Activated CD8-positive, alpha-beta memory T cell treated with anti-CD3 and anti-CD28 coated beads, Interleukin-2, amount 50 U/mL, for 24 hours (primary cell): ENCODE measurements around the gene SRCAP.
A peak's percentile ranks its signal among the peaks of the same experiment; 100 is the strongest.

Experiments
- DNase-seq: peaks from one replicate; pipeline ENCODE4 v3.0.0-alpha.2; 2020; ENCODE audit errors: extremely low read depth

SRCAP gene

GRCh38 chr16:30698816-30699614 lies at the start of gene SRCAP:
Gene SRCAP, plus strand, starts transcription at chr16:30699171. Its CDS starts 1,654 bp downstream, at chr16:30700825.
- peak; percentile 70 for DNase-seq

GRCh38 chr16:30649725-30650368 lies 49.1 kb upstream of the SRCAP start:
- DNase-seq = no peak

DNA sequence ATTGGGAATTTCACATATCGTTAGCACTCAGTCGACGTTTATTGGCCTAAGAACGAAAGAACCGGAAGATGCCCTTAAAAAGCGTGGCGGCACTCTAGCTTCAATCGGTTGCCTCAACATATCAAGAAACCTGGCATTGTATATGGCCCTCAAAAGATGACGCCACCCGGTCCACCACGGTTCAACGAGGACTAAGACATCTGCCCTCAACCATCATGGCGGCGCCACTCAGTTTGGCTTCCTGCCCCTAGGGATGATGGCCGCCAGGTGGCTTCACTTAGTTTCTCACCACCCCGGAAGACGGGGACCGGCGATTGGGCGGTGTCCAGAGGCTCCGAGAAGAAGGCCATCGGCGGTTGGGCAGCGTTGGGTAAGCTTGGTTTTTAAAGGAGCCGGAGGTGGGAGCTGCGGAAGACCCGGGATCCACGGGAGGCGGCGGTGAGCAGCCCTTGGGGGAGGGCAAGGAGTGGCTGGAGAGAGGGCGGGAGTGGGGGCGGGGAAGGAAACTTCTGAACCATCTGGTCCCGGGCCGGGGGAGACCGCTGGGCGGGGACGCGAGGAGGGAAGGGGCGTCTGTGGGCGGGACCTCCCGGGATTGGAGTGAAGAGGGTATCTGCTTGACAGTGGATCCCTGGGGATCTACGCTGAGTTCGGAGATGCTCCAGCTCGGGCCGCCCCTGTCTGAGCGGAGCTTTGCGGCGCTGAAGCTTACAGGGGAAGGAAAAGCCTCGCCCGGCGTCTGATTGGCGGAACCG lies 48.4 kb upstream of the SRCAP start, which contains the start of gene PRR14:
Gene PRR14, plus strand, starts transcription at position 592 of the 755 bp plus-strand sequence. CDS start 686 bp downstream, outside the sequence.
- peak; percentile 98 for DNase-seq

- DNase-seq = no peak
These were observed 47.6 kb upstream of the SRCAP start for GRCh38 chr16:30651124-30652004.

- no peak for DNase-seq
These were observed 47.0 kb upstream of the SRCAP start for GRCh38 chr16:30652005-30652296.

DNA sequence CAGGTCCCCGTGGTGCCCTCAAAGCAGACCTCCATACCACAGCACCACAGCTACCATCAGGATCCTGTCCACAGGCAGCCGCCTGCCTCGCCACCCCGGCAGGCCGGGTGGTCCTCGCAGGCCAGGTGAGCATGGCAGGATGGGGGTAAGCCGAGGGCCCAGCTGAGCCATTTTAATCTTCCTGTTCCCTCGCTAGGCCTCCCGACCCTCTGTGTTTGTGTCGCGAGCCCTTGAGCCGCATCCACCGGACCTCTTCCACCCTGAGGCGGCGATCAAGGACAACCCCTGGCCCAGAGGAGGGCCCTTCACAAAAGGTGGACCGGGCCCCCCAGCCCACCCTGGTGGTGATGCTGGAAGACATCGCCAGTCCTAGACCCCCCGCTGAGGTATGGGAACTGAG lies 46.3 kb upstream of the SRCAP start:
- no peak for DNase-seq

DNA sequence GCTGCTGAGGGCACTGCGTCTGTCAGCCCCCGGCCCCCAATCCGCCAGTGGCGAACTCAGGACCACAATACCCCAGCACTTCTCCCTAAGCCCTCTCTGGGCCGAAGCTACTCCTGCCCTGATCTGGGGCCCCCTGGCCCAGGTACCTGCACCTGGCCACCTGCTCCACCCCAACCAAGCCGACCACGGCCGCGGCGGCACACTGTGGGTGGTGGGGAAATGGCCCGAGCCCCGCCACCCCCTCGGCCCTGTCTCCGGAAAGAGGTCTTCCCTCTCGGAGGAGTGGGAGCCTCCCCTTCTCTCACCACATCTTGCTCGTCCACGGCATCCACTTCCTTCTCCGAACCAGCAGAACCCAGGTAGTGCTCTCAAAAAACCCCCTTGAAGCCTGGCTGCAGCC lies 44.1 kb upstream of the SRCAP start:
- DNase-seq = no peak

- no peak for DNase-seq
These were observed 43.1 kb upstream of the SRCAP start for GRCh38 chr16:30655815-30656347.

DNA sequence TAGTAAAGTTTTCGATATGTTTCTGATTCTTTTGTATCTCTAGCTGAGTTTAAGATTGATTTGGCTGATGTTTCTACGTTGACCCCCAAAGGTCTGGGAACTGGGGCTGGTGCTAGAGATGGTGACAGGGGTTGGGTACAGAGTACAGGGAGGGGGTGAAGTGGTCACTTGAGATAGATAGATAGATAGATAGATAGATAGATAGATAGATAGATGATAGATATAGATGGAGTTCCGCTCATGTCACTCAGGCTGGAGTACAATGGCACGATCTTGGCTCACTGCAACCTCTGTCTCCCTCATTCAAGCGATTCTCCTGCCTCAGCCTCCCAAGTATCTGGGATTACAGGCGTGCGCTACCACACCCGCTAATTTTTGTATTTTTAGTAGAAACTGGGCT lies 42.6 kb upstream of the SRCAP start:
- no peak for DNase-seq

DNA sequence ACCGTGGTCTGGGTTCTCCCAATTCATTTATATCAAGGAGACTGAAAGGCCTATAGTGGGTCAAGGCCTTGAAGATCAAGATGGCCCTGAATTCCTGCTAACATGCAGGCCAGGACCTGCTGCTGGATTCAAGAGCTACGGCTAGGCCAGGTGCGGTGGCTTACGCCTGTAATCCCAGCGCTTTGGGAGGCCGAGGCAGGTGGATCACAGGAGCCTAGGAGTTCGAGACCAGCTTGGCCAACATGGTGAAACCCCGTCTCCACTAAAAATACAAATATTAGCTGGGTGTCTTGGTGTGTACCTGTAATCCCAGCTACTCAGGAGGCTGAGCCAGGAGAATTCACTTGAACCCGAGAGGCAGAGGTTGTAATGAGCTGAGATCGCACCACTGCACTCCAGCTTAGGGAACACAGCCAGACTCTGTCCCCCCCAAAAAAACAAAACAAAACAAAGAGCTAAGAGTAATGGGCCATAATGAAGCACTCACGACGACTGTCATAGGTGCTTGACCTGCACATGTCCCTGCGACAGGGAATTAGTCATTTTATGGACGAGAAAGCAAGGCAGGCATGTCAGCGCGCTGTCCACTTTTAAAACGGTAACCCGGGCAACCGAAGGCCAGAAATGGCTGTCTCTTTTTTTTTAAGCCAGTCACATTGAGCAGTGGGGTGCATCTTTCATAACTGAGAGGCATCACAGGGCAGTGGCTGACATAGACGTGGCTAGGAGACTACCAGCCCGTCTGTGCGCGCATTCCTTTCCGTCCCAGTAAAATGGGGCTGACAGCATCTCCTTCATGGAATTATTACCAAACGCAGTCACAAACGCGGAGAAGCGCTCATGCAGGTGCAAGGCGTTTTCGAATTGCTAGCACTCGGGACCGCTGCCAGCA lies 41.8 kb upstream of the SRCAP start:
- DNase-seq = no peak

DNA sequence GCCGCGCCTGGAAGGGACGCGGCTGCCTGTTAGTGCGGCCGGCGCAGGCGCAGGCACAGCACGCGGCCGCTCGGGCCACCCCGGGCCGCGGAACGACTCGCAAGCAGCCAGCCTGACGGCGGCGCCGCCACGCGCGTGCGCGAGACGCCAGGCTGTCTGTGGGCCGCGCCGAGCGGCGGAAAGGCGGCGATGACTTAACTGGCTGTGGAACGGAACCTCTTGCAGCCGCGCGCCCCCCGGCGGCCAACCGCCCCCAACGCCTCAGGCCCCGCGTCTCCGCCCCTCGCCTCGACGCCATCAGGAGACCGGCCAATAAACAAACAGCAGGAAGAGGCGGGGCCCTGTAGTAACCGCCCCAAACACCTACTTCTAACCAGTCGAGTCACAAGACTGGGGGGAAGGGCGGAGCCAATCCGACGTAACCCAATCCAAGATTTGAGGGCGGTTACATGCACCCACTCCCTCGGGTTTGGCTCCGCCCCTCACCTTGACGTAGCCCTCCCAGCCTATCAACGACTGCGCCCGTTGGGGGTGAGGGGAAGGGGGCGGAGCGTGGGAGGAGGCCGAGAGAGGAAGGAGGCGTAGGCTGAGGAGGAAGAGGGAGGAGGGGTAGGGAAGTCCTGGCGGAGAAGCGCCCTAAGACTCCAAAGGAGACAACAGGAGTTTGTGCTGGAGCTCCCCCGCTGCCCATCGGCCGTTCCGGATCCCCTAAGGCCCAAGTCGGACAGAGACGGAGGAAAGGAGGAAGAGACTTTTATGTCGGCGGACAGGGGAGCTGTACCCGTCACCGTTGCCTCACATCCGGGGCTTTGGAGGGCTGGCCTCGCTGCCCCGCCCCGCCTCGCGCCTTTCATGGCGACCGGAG lies 40.9 kb upstream of the SRCAP start, which contains the start of gene FBRS:
Gene FBRS, plus strand, starts transcription at position 566 of the 865 bp plus-strand sequence. CDS start 1,088 bp downstream, outside the sequence.
- DNase-seq = peak; percentile 100

GRCh38 chr16:30658731-30659506 lies 40.1 kb upstream of the SRCAP start:
- DNase-seq = peak; percentile 83

DNA sequence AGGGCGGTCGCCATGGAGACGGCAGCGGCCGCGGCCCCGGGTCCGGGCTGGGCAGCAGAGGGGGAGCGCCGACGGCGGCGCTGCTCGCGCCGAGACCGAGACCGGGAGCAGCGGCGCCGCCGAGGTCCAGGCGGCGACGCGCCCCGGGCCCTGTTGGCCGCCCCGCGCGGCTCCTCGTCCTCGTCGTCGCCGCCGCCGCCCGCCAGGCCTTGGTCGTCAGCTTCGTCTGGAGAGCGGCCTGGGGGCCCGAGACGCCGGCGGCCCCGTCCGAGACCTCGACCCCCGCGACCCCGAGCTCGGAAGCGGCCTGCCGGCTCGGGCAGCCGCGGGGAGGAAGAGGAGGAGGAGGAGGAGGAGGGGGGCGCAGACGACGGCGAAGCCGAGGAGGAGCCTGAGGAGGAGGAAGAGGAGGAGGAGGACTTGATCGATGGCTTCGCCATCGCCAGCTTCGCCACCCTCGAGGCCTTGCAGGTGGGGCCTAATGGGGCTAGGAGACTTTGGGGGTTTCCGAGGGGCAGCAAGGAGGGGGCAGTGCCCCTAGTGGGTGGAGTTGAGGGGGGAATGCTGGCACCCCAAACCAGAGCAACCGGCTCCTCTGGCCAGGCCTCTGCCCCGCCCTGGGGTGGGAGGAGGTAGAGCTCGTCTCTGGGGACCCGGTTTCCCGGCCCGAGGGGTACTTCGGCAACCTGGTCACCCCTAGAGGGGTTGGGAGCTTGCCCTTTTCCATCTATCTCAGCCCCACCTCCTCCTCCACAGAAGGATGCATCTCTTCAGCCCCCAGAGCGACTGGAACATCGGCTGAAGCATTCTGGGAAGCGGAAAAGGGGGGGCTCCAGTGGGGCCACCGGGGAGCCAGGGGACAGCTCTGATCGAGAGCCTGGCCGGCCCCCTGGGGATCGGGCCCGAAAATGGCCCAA lies 39.2 kb upstream of the SRCAP start:
- no peak for DNase-seq

GRCh38 chr16:30660424-30661261 lies 38.3 kb upstream of the SRCAP start:
- peak; percentile 66 for DNase-seq

DNA sequence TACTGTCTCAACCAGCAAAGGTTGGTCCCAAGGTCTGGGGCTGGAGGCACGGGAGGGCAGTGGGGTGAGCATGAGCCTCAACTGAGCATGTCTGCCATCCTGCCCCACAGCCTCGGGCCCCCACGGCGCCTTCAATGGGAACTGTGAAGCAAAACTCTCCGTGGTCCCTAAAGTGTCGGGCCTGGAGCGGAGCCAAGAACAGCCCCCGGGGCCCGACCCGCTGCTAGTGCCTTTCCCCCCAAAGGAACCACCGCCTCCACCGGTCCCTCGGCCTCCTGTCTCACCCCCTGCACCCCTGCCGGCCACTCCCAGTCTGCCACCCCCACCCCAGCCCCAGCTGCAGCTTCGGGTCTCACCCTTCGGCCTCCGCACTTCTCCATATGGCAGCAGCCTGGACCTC lies 36.5 kb upstream of the SRCAP start:
- no peak for DNase-seq

GRCh38 chr16:30663038-30663437 lies 35.9 kb upstream of the SRCAP start:
- no peak for DNase-seq
